A549 (cell line): Measurements from ENCODE around the gene SLAMF8.

ENCODE experiments used
- CBX2 ChIP-seq: fragments of 200-600 bp; sonication (generic); IDR thresholded peaks from 2 replicates; pipeline ENCODE4 v1.6.1; 2016; ENCODE audit warnings: low read depth, mild to moderate bottlenecking, borderline replicate concordance
- CHD2 ChIP-seq: fragments of 150-350 bp; IDR thresholded peaks from 2 replicates; pipeline ENCODE4 v1.6.1; 2014; ENCODE audit warnings: low read length; ENCODE audit not compliant: partially characterized antibody
- CTCF ChIP-seq: fragments of >200 bp; sonication (Bioruptor Twin); formaldehyde crosslinking; IDR thresholded peaks from 3 replicates; pipeline ENCODE4 v1.5.1; 2016
- EP300 ChIP-seq, 2 experiments: fragments of >200 bp; sonication (Bioruptor Twin); formaldehyde crosslinking; IDR thresholded peaks; 2 replicates in 1 of 2; 3 replicates in 1 of 2; pipeline ENCODE4 v1.6.1; 2016 to 2017
- FOXS1 ChIP-seq: fragments of 250-450 bp; sonication (Bioruptor Pico); IDR thresholded peaks from 2 replicates; pipeline ENCODE4 v1.5.0; 2020; ENCODE audit warnings: mild to moderate bottlenecking, moderate library complexity
- KDM1A ChIP-seq: fragments of 200-600 bp; sonication (generic); IDR thresholded peaks from 2 replicates; pipeline ENCODE4 v1.6.1; 2016; ENCODE audit warnings: low read depth, mild to moderate bottlenecking
- MAFK ChIP-seq: fragments of 450-650 bp; IDR thresholded peaks from 2 replicates; pipeline ENCODE4 v1.6.1; 2014; ENCODE audit not compliant: partially characterized antibody
- POLR2A ChIP-seq: IDR thresholded peaks from 2 replicates; pipeline ENCODE4 v1.6.1; 2012; ENCODE audit warnings: mild to moderate bottlenecking, low read length
- RAD21 ChIP-seq, 2 experiments: fragments of >200 bp in 1 of 2; sonication (Bioruptor Twin) in 1 of 2; formaldehyde crosslinking in 1 of 2; IDR thresholded peaks in 1 of 2; conservative IDR thresholded peaks in 1 of 2; 2 replicates in 1 of 2; 3 replicates in 1 of 2; pipeline ENCODE4 v1.6.1; 2012 to 2018; ENCODE audit warnings: inconsistent platforms in 1 of 2
- TP53 ChIP-seq: fragments of 250-450 bp; sonication (Bioruptor Pico); IDR thresholded peaks from 2 replicates; pipeline ENCODE4 v1.5.0; 2021; ENCODE audit warnings: mild to moderate bottlenecking, moderate library complexity

- TF ChIP-seq CTCF = no peak
- TF ChIP-seq RAD21 (conservative IDR thresholded peaks at IDR 0.05 in 1 of 2, IDR thresholded peaks at IDR 0.05 in 1 of 2) = no peak
- no peak for TF ChIP-seq EP300 (IDR thresholded peaks at IDR 0.05)
- TF ChIP-seq KDM1A = no peak
- TF ChIP-seq CHD2 = no peak
- no peak for TF ChIP-seq MAFK
- TF ChIP-seq POLR2A = no peak
- no peak for TF ChIP-seq TP53
- TF ChIP-seq CBX2 = no peak
- TF ChIP-seq FOXS1 (CRISPR knock-in tag) = no peak
These were observed 8.7 kb downstream of the SLAMF8 start for GRCh38 chr1:159835356-159835755.
